Gastroesophageal sphincter (tissue), 3 donors: ENCODE measurements around the gene NMU.

Source experiments
- CTCF ChIP-seq, 4 experiments: fragments of 200-600 bp in 2 of 4; fragments of 450-650 bp in 2 of 4; sonication (generic) in 1 of 4; IDR thresholded peaks; one replicate each; pipeline ENCODE4 v1.5.1; 2017 to 2019; ENCODE audit warnings: antibody characterized with exemption in 4 of 4, mild to moderate bottlenecking in 2 of 4, moderate library complexity in 2 of 4
- EP300 ChIP-seq: sonication (generic); formaldehyde crosslinking; IDR thresholded peaks from one replicate; pipeline ENCODE4 v1.6.1; 2017; ENCODE audit warnings: antibody characterized with exemption, mild to moderate bottlenecking
- POLR2A ChIP-seq, 2 donors: fragments of 450-650 bp; IDR thresholded peaks; one replicate each; pipeline ENCODE4 v1.6.1; 2017; ENCODE audit warnings: antibody characterized with exemption in 2 of 2, mild to moderate bottlenecking in 2 of 2, moderate library complexity in 1 of 2
- POLR2AphosphoS5 ChIP-seq: sonication (generic); formaldehyde crosslinking; IDR thresholded peaks from one replicate; pipeline ENCODE4 v1.6.1; 2017; ENCODE audit warnings: antibody characterized with exemption

DNA sequence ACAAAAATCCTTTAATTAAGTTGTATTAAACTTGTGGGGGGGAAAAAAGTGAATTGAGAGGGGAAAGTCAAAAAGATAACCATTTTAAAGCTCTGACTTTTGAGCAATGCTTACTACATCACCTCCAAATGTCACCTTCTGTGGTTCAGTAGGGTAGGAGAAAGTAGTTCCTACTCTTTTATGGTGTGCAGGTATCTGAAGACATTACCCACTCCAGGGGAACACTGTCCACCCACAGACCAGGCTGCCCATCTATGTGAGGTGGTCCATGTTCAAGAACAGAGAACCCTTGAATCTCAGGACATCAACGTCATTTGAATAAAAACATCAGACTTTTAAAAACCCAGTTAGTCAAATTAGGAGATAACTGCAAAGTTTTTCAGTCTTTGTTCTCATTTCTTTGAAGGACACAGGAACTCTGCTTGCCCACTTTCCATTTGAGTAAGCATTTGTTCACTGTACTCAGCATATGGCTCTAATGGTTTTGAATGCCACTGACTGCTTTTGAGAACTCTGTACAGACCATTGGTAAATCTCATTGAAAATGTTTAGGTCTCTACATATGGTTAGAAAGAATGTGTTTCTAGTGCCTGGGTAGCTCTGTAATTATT is 18.4 kb downstream of the NMU start:
- no peak for TF ChIP-seq CTCF (IDR thresholded peaks at IDR 0.05)
- no peak for TF ChIP-seq POLR2AphosphoS5
- TF ChIP-seq POLR2A (IDR thresholded peaks at IDR 0.05): no peak
- no peak for TF ChIP-seq EP300
